ENCODE measurements around the gene CIRBP. TPM values are rescaled to one million over a fixed set of nuclear protein-coding genes. Genes with fewer than 3 reads are reported as not detected.
"Not testable (repeated sequence)": the region's sequence is repeated elsewhere in the genome, so short reads cannot be mapped to it uniquely, and the experiment has no call there.

Gene CIRBP
- total RNA-seq, 1 donor from 2014 or later: 174 TPM

DNA sequence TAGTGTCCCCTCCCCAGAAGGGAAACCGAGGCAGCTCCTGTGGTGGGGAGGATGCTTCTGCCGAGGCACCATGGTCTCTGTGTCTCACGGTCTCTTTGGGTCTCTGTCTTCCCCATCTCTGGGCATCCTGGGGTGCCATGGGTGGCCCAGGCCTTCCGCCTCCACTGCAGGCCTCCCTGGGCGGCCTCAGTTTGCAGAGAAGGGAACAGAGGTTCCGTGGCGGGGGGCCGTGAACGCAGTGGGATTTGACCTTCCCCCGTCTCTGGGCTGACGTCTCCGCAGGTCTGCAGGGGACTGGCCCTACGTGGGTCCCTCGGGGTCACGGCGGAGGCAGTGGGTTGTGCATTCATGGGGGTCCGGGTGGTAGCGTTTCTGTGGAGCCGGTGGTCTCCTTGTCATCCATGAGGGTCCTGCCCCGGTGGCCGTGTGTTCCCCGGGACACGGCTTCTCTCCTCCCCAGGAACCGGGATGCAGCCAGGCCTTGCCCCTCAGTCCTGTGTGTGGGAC, 21.1 kb downstream of the CIRBP start:
- DNase-seq (ENCODE audit: low read depth): no peak

DNA sequence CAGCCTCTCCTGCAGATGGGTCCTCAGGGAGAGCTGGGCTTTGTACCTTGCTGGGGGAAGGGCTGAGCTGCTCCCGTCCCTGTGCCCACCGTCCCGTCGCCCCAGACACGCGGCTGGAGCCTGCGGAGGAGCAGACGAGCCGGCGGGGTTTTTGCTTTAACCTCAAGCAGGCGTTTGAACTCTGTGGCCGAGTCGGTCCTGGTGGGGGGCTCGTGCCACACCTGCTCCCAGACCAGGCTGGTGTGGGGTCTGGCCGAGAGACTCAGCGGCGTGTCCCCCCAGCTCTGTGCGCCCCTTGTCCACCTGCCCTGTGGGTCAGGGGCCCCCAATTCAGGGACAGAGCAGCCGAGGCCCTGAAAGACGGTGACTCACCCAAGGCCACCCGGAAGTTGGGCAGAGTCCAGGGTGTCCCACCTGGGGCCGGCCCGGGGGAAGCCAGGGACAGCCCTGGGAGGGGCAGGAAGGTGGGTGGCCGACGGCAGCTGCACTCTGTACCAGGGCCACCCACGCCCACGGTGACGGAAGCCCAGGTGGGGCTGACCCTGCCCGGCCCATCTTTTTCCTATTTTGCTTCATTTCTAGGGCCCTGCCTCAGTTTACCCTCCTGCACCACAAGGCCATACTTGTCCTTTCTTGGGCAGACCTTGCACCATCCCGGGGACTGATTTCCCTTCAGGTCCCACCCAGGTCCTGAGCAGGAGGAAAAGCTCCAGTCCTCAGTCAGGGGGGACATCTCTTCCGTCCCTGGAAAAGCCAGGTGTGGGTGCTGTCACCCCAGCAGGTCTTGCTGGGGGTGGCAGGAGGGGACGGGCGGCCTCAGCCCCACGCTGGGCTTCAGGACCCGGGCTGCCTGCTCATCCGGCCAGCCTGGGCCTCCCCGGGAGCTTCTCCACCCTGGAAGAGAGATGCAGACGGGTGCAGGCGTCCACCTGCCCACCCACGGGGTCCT, 21.8 kb downstream of the CIRBP start:
- no peak for DNase-seq (ENCODE audit: low read depth)

GRCh38 chr19:1291761-1292418, 22.8 kb downstream of the CIRBP start:
- no peak for DNase-seq (ENCODE audit: low read depth)

- no peak for DNase-seq (ENCODE audit: low read depth)
These were observed 23.5 kb downstream of the CIRBP start for GRCh38 chr19:1292419-1293151.

DNA sequence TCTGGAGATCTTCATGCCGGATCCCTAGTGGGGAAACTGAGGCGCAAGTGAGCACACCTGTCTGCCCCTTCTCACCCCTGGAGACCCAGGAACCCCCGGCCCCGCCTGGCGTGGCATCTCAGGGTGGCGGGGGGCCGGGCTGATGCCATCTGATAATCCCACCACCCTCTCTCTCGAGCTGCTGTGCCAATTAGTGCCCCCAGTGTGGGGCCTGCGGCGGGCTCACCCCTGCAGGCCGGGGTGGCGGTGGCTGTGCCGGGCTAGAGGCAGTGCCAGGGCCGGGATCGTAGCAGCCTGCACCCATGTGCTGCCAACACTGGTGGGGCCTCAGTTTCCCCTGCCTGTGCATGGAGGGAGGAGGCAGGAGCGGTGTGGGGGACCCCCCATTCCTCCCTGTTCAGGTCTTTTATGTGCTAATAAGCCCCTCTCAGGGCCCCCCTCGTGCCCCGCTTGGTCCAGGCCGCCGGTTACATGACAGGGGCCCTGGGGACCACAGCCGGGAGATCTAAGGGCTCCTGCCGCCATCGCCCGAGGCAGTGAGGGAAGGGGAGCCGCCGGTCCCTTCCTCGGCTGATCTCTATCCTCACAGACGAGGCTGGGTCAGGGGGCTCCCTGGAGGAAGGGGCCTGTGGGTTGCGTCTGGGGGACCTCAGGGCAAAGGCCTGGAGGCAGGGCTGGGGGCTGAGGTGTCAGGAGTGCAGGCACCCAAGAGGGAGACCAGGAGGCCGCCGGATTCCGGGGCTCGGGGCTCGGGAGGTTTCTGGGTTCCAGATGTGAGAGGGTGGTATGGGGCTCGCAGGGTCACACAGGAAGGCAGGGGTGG, 24.9 kb downstream of the CIRBP start:
- DNase-seq (ENCODE audit: low read depth): no peak

DNA sequence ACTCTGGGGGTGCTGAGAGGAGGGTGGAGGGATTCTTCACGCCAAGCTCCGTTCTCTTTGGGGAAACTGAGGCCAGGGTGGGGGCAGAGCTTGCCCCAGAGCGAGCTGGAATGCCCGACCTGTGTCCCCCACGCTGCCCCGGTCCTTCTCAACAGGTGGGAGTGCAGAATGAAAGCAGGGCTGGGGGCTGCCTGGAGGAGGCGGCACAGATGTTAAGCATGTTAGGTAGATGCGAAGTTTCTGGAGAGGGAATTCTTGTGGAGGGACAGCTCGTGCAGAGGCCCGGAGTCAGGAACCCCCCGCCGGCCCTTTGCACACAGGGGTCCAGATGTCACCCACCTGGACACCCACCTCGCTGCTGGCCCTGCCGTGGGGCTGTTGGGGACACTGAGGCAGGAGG, 25.6 kb downstream of the CIRBP start:
- no peak for DNase-seq (ENCODE audit: low read depth)

GRCh38 chr19:1295169-1296012, 26.3 kb downstream of the CIRBP start:
- DNase-seq (ENCODE audit: low read depth): no peak

DNA sequence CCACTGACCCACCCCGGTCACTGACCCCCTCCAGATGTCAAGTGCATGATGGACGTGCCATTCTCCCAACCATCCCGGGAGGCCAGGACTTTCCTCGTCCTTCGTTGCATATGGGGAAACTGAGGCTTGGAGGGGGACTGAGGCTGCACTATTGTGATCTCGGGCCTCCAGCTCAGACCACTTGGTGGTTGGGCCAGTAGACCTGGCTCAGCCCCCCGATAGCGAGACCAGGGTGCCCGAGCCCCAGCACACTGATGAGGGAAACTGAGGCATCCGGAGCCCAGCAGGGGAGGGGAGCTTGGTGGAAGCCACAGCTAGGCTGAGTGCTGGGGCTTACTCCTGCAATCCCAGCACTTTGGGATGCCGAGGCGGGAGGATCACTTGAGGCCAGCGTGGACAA, 26.9 kb downstream of the CIRBP start:
- no peak for DNase-seq (ENCODE audit: low read depth)

DNA sequence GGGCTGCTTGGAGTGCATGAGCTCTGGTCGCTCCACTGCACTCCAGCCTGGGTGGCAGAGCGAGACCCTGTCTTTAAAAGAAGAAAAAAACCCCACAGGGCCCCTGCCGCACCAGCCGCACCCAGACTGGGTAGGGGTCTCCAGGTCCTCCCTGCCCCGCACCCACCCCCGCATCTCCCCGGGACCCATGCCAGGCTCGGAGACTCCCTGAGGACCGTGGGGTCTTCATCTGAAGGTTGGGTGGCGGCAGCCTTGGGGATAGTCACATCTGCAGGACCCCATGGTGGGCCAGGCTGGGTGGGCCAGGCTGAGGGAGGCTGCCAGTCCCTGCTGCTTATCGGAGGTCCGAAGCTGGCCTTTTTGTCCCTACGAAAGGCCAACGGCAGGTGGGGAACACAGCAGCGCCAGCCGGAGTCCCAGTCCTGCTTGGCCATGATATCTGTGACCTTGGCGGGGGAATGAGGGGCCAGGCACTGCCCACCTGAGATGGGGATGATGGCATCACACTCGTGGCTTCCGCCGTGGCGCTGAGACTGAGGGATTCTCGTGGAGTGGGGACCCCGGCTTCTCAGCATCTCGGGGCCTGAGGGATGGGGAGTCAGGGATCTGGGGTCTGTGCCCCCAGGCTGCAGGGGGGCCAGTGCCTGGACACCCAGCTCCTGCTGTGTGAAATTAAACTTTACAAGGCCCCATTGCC, 27.6 kb downstream of the CIRBP start:
- no peak for DNase-seq (ENCODE audit: low read depth)

GRCh38 chr19:1298235-1298634, 29.1 kb downstream of the CIRBP start:
- DNase-seq (ENCODE audit: low read depth): no peak

GRCh38 chr19:1299801-1300200, 30.7 kb downstream of the CIRBP start:
- DNase-seq (ENCODE audit: low read depth): no peak

- DNase-seq (ENCODE audit: low read depth): no peak
These were observed 31.8 kb downstream of the CIRBP start for GRCh38 chr19:1300744-1301490.

- no peak for DNase-seq (ENCODE audit: low read depth)
These were observed 33.6 kb downstream of the CIRBP start for GRCh38 chr19:1302533-1303239.

DNA sequence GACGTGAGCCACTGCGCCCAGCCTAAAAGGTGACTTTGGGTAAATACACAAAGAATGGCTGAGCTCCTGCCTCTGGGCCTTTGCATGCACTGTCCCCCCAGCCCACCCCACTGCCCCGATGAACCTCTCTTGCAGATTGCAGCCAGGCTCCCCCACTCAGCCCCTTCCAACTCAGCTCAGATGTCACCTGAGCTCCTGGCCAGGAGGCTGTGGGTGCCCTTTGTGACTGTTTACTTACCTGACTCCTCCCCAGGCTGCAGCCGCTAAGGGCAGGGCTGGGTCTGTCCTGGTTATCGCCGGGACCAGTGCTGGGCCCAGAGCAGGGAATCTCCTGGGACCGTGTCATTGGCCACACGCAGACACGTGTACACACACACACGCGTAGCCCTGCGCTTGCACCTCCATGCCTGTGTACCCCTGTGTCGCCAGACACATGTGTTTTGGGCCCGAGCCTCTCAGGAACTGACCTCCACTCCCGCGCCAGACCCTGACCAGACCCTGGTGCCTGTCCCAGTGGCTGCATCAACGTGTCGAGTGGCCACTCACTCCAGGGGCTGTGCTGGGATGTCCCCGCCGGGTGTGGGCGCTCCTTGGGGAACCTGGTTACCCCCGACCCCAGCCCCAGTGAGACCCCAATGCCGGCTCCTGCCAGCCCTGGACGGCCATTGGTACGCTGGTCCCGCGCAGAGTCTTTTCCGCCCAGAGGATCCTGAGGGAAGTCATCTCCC, 35.2 kb downstream of the CIRBP start:
- DNase-seq (ENCODE audit: low read depth): no peak

- DNase-seq (ENCODE audit: low read depth): not testable (repeated sequence)
These were observed 36.2 kb downstream of the CIRBP start for GRCh38 chr19:1305354-1305753.

DNA sequence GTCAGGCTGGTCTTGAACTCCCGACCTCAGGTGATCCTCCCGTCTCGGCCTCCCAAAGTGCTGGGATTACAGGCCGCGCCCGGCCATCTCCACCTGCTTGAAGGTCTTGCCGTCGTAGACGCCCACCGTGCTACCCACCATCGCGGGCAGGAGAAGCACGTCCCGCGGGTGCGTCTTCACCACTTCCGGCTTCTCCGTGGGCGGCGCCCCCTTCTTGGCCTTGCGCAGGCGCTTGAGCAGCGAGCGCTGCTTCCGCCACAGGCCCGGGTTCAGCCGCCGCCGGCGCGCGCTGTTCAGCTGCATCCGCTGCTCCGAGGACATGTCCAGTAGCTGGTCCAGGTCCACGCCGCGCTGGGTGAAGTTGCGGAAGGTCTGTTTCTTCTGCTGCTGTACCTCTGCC, 38.2 kb downstream of the CIRBP start:
- DNase-seq (ENCODE audit: low read depth): no peak

DNA sequence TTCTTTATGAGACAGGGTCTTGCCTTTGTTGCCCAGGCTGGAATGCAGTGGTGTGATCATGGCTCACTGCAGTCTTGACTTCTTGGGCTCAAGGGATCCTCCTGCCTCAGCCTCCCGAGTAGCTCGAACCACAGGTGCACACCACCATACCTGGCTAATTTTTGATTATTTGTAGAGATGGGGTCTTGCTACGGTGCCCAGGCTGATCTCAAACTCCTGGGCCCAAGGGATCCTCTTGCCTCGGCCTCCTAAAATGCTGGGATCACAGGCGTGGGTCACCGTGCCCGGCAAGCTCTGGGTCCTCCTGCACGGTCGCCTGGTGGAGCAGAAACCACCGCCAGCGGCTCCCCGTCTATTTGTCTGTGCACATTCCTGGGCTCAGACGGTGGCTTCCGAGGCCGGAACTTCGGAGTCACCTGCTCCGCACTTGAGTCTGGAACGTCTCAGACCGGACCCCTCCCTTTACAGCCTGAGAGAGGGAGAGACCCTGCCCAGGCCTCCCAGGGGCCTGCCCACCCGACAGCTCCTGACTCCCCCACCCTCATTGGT, 38.7 kb downstream of the CIRBP start:
- no peak for DNase-seq (ENCODE audit: low read depth)
